GM15510 (cell line): ENCODE measurements around the gene MYO18B.

Source experiments
- POLR2A ChIP-seq: IDR thresholded peaks from 3 replicates; pipeline ENCODE4 v1.6.1; 2011; ENCODE audit warnings: borderline replicate concordance; ENCODE audit not compliant: insufficient read length; ENCODE audit errors: extremely low read depth

Gene MYO18B

GRCh38 chr22:25739659-25740344 is 2.2 kb upstream of the MYO18B start:
- TF ChIP-seq POLR2A = no peak

DNA sequence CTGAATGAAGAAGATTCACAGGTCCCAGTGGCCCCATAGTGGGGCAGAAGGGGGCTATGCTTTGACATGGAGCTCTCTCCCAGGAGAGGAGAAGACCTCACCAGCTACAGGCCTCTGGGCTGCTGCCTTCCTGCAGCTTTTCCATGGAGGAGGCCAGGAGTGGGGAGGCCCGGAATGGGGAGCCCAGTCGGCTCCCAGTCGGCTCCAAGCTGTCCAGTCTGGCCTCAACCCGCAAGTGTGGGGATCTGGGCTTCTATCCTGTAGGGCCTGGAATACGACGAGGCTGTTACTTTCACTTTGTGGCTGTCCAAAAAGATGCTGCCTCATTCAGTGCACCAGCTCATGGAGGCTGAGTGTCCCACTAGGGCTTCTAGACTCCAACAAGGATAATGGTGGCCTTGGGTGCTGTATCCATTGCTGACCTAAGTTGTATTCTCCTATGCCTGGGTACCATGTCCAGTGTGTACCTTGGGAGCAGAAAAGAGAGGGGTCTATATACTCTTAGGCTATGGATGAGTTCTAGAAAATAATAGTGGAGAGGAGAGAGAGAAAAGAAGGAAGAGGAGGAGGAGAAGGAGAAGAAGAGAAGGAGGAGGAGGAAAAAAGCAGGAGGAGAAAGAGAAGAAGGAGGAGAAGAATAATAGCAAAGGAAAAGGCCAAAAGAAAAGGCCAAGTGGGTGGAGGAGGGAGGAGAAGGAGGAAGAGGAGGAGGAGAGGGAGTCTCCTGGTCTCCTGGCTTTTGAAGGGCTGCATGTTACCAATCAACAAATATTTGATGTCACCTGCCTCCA is 1.1 kb downstream of the MYO18B start:
- TF ChIP-seq POLR2A = no peak

DNA sequence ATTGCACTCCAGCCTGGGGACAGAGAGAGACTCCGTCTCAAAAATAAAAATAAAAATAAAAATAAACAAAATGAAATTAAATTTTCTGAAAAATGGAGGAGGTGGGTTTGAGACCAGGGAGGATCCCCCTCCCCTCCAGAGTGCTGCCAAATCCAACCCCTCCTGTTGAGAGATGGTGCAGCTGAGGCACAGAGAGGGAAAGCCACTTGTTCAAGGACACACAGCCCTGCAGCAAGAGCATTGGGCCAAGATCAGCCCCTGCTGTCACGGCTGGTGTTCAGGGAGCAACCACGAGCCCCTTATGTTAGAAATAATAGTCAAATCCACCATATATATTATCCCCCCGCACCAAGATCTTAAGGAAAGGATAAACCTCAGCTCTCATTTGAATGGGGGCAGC is 2.7 kb downstream of the MYO18B start:
- no peak for TF ChIP-seq POLR2A

DNA sequence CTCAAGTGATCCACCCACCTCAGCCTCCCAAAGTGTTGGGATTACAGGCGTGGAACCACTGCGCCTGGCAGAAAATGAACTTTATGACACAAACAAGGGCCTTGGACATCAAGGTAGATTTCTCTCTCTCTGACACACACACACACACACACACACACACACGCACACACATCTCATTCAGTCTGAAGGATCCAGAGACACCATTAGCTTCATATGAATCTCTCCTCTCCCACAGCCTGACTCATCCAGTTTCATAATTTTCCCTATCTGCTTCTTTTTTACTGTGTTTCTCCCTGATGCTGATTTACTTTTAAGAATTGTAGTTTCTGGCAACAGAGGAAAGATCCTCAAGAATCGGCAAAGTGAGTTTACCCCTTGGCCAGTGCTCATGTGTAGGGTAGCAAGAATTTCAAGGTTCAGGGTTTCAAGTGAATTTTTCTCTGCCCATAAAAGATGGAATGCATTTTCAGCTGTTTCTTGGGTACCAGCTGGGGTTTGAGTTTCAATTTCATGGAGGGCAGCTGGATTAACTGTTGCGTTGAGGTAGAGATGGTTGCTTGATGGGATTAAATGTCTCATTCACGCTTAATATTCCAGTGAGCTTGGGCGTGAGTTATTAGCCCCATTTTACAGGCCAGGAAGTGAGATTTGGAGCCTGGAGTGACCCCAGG is 3.5 kb downstream of the MYO18B start:
- no peak for TF ChIP-seq POLR2A

DNA sequence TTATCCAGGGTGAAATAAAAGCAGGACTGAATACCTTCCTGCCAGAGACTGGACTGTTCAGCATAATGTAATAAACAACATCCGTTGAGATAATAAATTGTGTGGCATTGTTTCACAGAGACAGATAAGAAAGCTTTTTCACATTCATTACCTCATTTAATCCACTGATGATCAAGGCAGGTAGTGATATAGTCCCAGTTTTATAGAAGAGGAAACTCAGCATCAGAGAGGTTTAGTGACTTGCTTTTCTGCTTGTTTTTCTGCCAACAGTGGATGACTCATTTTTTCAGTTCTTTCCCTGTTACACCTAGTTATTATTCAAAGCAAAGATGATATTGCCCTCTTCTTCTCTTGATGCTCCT is 4.0 kb downstream of the MYO18B start:
- no peak for TF ChIP-seq POLR2A

DNA sequence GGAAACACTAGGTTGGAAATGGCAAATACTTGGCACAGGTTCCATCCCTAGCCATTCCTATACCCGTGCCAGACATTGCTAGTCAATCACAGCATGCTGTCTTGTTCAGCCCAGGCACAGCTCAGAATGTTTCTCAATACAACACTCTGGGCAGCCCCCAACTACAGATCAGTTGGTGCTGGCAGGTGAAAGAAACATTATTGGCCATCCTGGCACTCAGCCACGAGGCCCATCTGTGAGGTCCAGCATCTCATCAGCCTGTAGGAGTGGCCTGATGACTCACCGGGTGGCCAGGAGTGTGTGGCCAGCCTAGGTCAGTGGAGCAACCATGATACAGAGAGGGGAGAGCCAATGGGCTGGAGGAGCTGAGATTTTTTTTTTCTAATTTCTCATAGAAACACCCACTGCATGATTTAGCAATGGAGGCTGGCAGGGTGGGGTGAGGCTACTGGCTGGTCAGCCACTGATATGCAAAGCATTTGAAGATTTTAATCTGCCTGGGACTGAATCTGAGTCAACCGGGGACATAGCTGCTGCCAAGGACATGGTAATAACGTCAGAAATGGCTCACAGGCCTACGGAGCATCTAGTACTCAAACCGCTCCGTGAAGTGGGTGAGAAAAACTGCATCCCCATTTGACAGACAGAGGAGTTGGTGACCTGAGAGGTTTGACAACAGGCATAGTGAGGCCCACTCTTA is 5.4 kb downstream of the MYO18B start:
- no peak for TF ChIP-seq POLR2A

GRCh38 chr22:25748140-25748539 is 6.2 kb downstream of the MYO18B start:
- TF ChIP-seq POLR2A = no peak

- TF ChIP-seq POLR2A = no peak
Measured at GRCh38 chr22:25748704-25749103, 6.7 kb downstream of the MYO18B start.

GRCh38 chr22:25749420-25750169 is 7.6 kb downstream of the MYO18B start:
- no peak for TF ChIP-seq POLR2A

DNA sequence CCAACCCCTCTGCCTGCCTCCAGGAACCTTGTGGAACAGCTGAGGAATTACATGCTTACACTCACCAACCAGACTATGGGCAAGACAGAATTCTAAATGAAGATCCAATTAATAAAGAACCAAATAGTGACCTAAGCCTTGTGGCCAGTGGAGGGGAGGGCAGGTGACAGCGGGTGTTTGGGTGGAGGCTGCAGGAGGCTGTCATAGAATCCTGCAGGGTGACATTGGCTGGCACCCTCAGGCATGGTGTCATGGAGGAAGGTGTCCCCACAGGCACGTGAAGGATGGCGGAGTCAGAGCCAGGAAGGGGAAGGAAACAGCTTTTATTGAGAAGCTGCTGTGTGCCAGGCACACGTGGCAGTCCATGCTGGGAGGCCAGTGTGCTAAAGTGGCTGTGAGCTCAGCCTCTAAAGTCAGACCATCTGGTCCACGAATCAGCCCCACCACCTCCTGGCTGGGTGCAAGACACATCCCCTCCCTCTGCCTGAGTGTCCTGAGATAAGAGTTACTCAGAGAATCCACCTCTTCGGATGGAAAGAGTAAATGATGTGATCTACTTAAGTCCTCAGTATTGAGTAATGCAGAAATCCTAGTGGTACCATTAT is 8.7 kb downstream of the MYO18B start:
- no peak for TF ChIP-seq POLR2A

GRCh38 chr22:25751174-25751581 is 9.2 kb downstream of the MYO18B start:
- TF ChIP-seq POLR2A = no peak

- TF ChIP-seq POLR2A = peak; percentile 32
Measured at GRCh38 chr22:25752615-25753214, 10.7 kb downstream of the MYO18B start.

DNA sequence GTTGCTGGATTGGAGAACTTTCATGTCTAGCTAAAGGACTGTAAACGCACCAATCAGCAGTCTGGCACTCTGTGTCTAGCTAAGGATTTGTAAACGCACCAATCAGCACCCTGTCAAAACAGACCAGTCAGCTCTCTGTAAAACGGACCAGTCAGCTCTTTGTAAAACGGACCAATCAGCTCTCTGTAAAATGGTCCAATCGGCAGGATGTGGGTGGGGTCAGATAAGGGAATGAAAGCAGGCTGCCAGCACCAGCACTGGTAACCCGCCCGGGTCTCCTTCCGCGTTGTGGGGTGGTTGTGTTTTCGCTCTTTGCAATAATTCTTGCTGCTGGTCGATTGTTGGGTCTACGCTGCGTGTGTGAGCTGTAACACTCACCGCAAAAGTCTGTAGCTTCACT is 11.3 kb downstream of the MYO18B start:
- TF ChIP-seq POLR2A = peak; percentile 51
